Measurements from ENCODE around the gene USP33.
"Not testable (repeated sequence)": the region's sequence is repeated elsewhere in the genome, so short reads cannot be mapped to it uniquely, and the experiment has no call there.

USP33 gene

DNA sequence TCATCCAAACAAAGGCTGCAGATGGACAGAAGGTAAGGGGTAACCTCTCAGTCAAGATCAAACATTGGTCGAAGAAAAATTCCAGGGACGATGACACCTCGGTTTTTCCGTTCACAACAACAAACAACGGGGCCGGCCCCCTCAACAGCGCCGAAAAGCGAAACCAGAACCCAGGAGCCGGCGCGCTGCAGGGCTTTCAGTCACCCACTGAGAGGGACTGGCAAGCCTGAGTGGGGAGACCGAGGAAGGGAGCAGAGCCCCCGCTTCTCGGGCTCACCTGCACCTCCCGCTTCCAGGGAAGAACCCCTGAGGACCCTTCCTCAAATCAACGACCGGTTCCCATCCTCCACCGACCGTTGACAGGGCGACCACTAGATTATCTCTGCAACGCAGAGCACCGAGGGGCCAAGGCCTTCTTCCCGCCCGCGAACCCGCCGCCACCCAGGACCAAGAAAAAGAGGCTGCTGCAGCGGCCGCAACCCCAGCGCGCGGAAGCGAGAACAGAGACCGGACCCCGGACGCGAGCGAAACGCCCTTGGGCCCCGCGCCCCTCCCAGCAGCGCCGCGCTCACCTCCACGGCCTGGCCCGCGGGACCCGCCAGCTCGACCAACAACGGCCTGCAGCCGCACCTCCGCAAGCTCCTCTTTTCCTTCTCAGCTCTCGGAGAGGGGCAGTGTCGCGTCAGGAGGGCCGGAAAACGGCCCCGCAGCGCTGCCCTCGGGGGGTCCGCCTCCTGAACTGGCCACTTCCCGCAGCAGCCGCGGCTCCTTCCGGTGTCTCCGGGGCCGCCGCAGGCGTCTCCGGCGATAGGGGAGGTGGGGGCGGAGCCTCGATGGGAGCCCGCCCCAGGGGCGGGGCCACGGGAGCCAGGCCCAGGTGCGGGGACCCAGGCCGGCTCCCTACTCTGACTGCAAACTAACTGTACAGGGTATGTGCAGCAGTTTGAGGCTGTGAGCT, at the start of gene USP33:
Gene USP33 (minus strand): TSS at position 782 of the 958 bp plus-strand sequence. CDS start 18,155 bp downstream, outside the sequence.
- peak; percentile 69 to 75 for DNase-seq

- no peak for DNase-seq
These were observed 43.7 kb upstream of the USP33 start for GRCh38 chr1:77803371-77803770.

GRCh38 chr1:77802026-77802425, 42.4 kb upstream of the USP33 start:
- no peak for DNase-seq

DNA sequence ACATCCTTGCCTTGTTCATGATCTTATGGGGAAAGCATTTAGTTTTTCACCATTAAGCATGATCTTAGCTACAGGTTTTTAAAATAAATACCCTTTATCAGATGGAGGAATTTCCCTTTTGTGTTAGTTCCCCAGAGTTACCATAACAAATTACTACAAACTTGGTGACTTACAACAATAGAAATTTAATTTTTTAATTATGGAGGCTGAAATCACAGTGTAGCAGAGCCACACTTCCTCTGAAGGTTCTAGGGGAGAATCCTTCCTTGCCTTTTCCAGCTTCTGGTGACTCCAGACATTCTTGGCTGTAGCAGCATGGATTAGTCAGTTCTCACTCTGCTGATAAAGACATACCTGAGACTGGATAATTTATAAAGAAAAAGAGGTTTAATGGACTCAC, 38.3 kb upstream of the USP33 start:
- no peak for DNase-seq

DNA sequence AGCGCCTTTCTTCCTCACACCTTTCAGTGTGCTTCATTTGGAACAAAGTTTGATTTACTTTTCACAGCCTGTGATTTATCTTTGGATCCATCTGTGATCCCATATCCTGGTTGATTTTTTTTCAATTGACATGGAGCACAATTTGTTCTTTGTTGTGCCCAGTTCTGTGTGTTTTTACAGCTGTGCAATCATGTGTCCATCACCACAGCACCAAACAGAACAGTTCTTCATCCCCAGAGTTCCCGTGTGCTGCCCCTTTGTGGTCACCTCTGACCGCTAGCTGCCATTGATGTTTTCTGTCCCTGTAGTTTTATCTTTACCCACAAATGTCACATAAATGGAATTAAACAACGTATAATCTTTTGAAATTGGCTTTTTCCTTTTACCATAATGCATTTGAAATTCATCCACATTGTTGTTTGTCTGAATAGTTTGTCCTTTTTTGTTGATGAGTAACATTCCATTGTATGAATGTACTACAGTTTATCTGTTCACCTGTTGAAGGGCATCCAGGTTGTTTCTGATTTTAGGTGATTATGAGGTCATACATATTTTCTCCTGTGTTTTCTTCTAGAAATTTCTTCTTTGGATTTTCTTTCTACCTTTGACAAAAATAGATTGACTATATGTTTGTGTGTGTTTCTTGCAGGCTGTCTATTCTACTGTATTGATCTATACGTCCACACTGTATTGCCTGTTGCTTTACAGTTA, 37.2 kb upstream of the USP33 start:
- DNase-seq = no peak

DNA sequence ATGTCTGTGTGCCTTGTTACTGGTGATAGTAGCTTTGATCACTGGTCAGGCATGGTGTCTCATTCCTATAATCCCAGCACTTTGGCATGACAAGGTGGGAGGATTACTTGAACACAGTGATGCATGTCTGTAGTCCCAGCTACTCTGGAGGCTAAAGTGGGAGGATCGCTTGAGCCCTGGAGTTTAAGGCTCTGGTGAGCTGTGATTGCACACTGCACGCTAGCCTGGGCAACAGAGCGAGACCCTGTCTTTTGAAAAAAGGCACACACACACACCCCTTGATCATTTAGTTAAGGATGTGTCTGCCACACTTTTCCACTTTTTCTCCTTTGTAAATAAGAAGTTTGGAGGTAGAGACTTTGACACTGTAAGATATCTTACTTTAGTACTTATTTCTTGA, 34.9 kb upstream of the USP33 start:
- no peak for DNase-seq

- not testable (repeated sequence) for DNase-seq
These were observed 26.6 kb upstream of the USP33 start for GRCh38 chr1:77786093-77786741.

GRCh38 chr1:77783141-77783540, 23.5 kb upstream of the USP33 start:
- DNase-seq = no peak

DNA sequence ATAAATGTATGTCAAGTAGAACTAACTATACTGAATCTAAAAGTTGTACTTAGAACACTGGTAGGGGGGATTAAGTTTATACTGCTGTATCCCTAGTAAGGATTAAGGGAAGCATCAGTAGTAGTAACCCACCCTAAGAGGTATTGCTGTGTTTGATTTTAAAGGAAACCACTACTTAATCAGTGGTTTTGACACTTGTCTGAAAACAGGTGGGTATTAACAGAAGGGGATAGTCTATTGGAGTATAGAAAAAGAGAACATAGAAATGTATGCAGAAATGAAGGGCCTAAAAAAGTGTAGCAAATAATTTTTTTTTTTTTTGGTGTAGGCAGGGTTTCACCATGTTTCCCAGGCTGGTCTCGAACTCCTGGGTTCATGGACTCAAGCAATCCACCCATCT, 22.0 kb upstream of the USP33 start:
- no peak for DNase-seq

DNA sequence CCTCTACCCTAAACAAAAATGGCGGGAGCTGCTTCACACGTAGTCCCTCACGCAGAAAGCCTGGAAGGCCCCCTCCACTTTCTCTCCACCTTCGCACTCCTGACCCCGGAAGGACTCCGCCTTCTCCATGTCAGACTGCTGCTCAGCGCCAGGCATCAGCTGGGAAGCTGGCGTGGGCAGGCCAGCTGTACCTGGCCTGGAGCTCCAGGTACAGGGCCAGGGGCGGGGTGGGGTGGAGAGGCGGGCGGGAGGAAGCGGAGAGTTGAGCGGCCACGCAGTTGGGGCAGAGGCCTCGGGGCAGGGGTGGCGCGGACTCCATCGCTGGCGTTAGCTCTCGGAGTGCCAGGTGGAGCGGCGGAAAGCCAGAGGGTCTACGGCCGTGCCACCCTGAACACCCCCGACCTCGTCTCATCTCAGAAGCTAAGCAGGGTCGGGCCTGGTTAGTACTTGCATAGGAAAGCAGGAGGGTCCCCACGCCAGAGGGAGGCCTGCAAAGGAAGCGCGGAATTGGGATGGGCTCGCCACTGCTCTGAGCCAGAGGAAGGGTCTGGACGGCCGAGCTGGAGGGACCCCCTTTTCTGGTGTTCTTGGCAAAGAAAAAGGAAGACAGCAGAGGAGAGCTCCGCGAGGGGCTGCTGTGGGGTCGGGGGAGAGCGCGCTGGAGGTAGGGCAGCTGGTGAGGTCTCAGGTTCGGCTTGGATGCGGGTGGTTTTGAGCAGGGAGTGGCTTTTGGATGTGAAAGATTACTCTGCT, 20.1 kb upstream of the USP33 start, which contains the start of gene MIGA1:
Gene MIGA1 (plus strand): TSS at position 121 of the 753 bp plus-strand sequence. CDS start 3,604 bp downstream, outside the sequence.
- DNase-seq = peak; percentile 85 to 88

DNA sequence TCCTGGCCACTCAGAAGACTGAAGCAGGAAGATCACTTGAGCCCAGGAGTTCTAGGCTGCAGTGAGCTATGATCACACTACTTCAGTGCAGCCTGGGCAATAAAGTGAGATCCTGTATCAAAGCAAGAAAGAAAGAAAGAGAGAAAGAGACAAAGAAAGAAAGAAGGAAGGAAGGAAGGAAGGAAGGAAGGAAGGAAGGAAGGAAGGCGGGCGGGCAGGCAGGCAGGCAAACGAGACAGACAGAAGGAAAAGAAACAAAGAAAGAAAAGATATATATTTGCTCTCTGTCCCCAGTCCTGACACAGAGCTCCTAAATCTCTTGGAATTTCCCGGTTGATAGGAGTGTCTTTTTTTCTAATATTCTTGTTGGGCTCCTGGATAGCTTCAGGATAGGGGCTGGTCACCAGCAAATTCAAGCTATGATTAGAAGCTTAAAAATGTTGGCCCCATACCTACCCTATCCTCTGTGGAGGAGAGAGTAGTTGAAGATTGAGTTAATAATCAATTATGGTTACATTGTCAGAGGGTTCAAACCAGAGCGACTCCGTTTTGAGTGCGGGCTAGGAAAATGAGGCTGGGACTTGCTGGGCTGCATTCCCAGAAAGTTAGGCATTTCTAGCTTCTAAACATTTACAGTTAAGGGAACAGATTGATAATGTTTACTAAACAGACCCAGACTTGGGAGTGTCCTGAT, 16.5 kb upstream of the USP33 start:
- DNase-seq = no peak

DNA sequence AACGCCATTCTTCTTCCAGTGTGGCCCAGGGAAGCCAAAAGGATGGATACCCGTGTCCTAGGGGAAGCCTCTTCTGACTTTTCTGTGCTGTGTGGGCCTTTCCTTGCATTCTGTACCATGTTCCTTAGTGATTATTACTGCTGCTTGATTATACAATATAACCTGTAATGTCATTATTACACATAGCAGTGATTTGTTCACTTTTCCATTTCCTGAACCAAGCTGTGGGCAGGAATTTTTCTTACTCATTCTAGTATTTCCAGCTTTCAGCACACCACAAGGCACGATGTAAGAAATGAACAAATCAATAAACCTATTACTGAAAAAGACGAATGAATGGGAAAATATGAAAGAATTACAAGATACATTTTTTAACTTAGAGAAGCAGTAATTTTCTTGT, 8.4 kb upstream of the USP33 start:
- DNase-seq = no peak

DNA sequence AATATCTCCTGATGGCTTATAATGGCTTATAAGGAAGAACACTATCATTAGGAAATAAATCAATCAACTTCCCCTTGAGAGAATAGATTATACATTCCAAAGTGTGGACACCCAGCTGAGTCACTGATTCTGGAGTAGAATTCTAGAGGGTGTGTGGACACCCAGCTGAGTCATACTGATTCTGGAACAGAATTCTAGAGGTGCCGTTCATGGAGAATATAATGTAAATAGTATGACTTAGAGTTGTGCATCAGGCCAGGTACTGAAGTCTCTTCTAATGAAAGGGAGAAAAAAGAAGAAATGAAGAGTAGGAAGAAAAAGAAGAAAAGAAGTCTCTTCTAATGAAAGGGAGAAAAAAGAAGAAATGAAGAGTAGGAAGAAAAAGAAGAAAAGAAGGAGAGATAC, 2.4 kb upstream of the USP33 start:
- DNase-seq = no peak

DNA sequence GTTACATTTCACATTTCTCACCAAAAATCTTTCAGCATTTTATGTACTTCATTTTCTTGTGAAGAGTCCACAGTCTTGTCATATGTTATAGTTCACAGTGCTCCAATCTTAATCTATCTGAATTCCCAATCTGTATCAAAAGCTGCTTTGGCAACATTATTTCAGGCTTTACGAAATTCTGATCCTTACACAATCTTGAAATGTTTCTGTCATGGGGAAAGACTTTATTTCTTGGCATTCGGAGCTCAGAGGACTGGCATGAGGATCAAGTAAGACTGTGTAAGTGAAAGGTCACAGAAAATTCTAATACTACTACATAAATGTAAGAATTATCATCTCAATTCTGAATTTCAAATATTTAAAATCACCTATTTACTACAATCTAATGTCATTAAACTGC, 2.0 kb downstream of the USP33 start:
- DNase-seq = peak; percentile 55 to 56

GRCh38 chr1:77757066-77757584, 2.5 kb downstream of the USP33 start:
- DNase-seq = no peak

DNA sequence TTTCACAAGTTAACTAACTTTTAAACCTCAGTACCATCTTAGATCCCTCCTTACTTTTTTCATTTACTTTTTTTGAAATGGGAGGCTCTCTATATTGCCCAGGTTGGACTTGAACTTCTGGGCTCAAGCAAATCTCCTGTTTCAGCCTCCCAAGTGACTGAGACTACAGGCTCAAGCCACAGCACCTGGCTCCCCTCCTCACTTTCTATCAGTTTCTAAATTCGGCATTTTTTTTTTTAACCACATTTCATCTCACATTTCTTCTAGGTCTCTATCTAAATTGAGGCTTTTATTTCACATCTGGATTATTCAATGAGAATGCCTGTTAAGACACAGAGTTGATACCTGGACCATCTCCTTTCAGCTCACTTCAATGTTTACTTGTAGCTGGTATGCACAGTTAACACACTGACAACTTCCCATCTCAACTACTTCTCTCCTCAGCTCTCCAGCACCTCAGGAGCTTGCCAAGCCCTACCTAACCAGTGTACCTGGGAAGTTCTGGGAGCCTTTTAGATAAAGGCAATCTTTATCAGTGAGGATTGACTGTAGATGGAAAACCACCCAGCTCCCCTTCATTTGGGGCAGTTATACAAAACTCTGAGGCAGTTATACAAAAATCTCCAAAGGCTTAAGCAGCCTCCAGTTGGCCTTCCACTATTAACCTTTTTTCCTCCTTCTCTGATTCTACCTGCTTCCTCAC, 3.4 kb downstream of the USP33 start:
- DNase-seq = peak in 1 of 2 experiments; percentile 10

DNA sequence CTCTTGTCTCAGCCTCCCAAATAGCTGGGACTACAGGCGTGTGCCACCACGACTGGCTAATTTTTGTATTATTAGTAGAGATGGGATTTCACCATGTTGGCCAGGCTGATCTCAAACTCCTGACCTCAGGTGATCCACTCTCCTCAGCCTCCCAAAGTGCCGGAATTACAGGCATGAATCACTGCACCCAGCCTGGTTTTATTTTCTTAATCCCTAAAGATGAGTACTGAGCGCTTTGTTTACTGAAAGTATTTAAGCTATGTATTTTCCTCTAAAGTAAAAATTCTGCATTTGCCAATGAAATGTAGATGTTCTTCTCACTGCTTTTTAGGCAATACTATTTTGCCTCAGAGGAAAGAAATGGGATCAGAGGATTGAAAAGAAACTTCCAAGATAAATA, 10.2 kb downstream of the USP33 start:
- DNase-seq = not testable (repeated sequence)

GRCh38 chr1:77744576-77744975, 15.1 kb downstream of the USP33 start:
- no peak for DNase-seq

DNA sequence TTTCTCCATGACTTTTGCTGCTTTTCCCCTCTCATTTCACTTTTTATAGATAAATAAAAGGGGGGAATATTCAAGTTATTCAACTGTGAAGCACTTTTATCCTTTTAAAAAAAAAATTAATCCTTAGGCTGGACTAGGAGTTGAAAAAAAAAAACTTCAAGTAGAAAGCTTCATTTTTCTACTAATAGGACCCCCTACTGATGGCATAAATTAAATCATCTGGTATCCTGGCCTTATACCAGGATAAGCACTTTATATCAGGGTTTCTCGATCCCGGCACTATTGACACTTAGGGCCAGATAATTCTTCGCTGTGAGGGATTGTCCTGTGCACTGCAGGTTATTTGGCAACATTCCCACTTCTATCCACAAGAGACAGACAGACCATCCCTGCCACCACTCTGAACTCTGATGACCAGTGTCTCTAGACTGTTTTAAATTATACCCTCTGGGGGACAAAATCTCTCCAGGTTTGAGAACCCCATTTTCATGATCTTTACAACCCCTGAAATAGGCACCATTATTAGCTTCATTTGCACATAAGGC, 17.6 kb downstream of the USP33 start:
- DNase-seq = no peak

- DNase-seq = no peak
These were observed 18.3 kb downstream of the USP33 start for GRCh38 chr1:77741316-77741715.

- DNase-seq = no peak
These were observed 20.4 kb downstream of the USP33 start for GRCh38 chr1:77739235-77739634.
